SH-SY5Y (cell line): ENCODE results near the gene SMIM44.

ENCODE experiments used
- GATA2 ChIP-seq: IDR thresholded peaks from 2 replicates; pipeline ENCODE4 v1.6.1; 2011; ENCODE audit warnings: mild to moderate bottlenecking, low read depth, low read length
- GATA3 ChIP-seq: IDR thresholded peaks from 2 replicates; pipeline ENCODE4 v1.6.1; 2011; ENCODE audit warnings: low read depth, mild to moderate bottlenecking, low read length, moderate library complexity

- TF ChIP-seq GATA2 (no peak), GATA3 (no peak)
These were observed 26.3 kb upstream of the SMIM44 start for GRCh38 chr19:3509566-3509989.
